T-helper 2 cell treated with Interferon-gamma antibody and Interleukin-4, amounts not matched to agents 100 ng/mL and 5 ng/mL, for 36 hours (primary cell): Measurements from ENCODE around the gene DPM1. TPM values are rescaled to one million over a fixed set of nuclear protein-coding genes. Genes with fewer than 3 reads are reported as not detected.

Source experiments
- intact Hi-C: fragments of 100-400 bp; cut with micrococcal nuclease; formaldehyde crosslinking; loops from one replicate; pipeline ENCODE4 v1.15.1; 2023
- total RNA-seq: library from RNA; stranded (reverse); gene quantifications from 2 replicates; pipeline ENCODE4 v1.2.3, GENCODE V29; 2022

DPM1 gene
- total RNA-seq, 1 donor from 2014 or later = 40.9 TPM

- intact Hi-C loops = no loop called here
Observed at GRCh38 chr20:50903353-50904051, 54.8 kb downstream of the DPM1 start.

GRCh38 chr20:50901301-50901700 lies 57.0 kb downstream of the DPM1 start:
- intact Hi-C loops = no loop called here

- intact Hi-C loops = no loop called here
Observed at GRCh38 chr20:50900261-50900660, 58.1 kb downstream of the DPM1 start.

GRCh38 chr20:50898475-50898874 lies 59.9 kb downstream of the DPM1 start:
- intact Hi-C loops = no loop called here

GRCh38 chr20:50895111-50895830 lies 63.1 kb downstream of the DPM1 start:
- intact Hi-C loops = no loop called here

GRCh38 chr20:50893620-50894019 lies 64.7 kb downstream of the DPM1 start:
- intact Hi-C loops = no loop called here

GRCh38 chr20:50892394-50892793 lies 65.9 kb downstream of the DPM1 start:
- intact Hi-C loops = no loop called here

- intact Hi-C loops = no loop called here
Observed at GRCh38 chr20:50891138-50891537, 67.2 kb downstream of the DPM1 start.

- intact Hi-C loops = no loop called here
Observed at GRCh38 chr20:50887576-50887975, 70.8 kb downstream of the DPM1 start.

GRCh38 chr20:50886184-50886790 lies 72.0 kb downstream of the DPM1 start:
- intact Hi-C loops = no loop called here

- intact Hi-C loops = no loop called here
Observed at GRCh38 chr20:50885781-50886180, 72.6 kb downstream of the DPM1 start.

- intact Hi-C loops = no loop called here
Observed at GRCh38 chr20:50885068-50885467, 73.3 kb downstream of the DPM1 start.

Other genes starting within 250 kb of the DPM1 start
- gene PARD6B, start 227.0 kb downstream of the DPM1 start, total RNA-seq = 4.1 and 4.5 TPM in 2 replicates
- 5.5 and 7.1 TPM in 2 replicates for gene BCAS4, start 163.5 kb downstream of the DPM1 start, total RNA-seq
- 69.2 and 70.6 TPM in 2 replicates for gene ADNP, start 27.1 kb downstream of the DPM1 start, total RNA-seq
- gene MOCS3, start 286 bp upstream of the DPM1 start, total RNA-seq = 4.6 and 4.7 TPM in 2 replicates
- 0.07 TPM in 1 of 2 replicates, not detected in the other for gene KCNG1, start 64.6 kb upstream of the DPM1 start, total RNA-seq